T47D (cell line): ENCODE results near the gene KLHL2.

Experiments used
- DNase-seq, 2 experiments: peaks; one replicate each; pipeline versions ENCODE4 v3.0.0 to v3.0.0-alpha.2; 2011 to 2012; ENCODE audit warnings: low read depth in 1 of 2, low spot score in 1 of 2
- JUND ChIP-seq: IDR thresholded peaks from 2 replicates; pipeline ENCODE4 v1.6.1; 2012; ENCODE audit warnings: low read depth
- in situ Hi-C: cut with HindIII; loops from 2 replicates; pipeline ENCODE4 v1.10.0; 2016; ENCODE audit warnings: low sequenced_read_pairs, low pct_unique_long_range_greater_than_20kb

The KLHL2 gene

GRCh38 chr4:165345666-165346417, 138.5 kb downstream of the KLHL2 start:
- peak in 1 of 2 experiments; percentile 19 for DNase-seq
- TF ChIP-seq JUND: no peak
- in situ Hi-C loops: no loop called here

GRCh38 chr4:165347647-165348569, 140.5 kb downstream of the KLHL2 start:
- no peak for DNase-seq
- no peak for TF ChIP-seq JUND
- in situ Hi-C loops: no loop called here

- in situ Hi-C loops: no loop called here
- DNase-seq: no peak
- TF ChIP-seq JUND: no peak
These were observed 144.2 kb downstream of the KLHL2 start for GRCh38 chr4:165351359-165352130.

GRCh38 chr4:165355900-165356300, 148.5 kb downstream of the KLHL2 start:
- peak; percentile 9 to 67 for DNase-seq
- in situ Hi-C loops: no loop called here
- no peak for TF ChIP-seq JUND

GRCh38 chr4:165359506-165359905, 152.1 kb downstream of the KLHL2 start:
- in situ Hi-C loops: no loop called here
- DNase-seq: no peak
- no peak for TF ChIP-seq JUND

- DNase-seq: no peak
- in situ Hi-C loops: no loop called here
- no peak for TF ChIP-seq JUND
These were observed 152.8 kb downstream of the KLHL2 start for GRCh38 chr4:165360041-165360695.

- TF ChIP-seq JUND: no peak
- in situ Hi-C loops: no loop called here
- no peak for DNase-seq
These were observed 153.8 kb downstream of the KLHL2 start for GRCh38 chr4:165360985-165361670.

- no peak for TF ChIP-seq JUND
- no peak for DNase-seq
- in situ Hi-C loops: no loop called here
These were observed 154.4 kb downstream of the KLHL2 start for GRCh38 chr4:165361810-165362209.

GRCh38 chr4:165364452-165365080, 157.2 kb downstream of the KLHL2 start:
- DNase-seq: no peak
- in situ Hi-C loops: no loop called here
- TF ChIP-seq JUND: no peak

- no peak for DNase-seq
- no peak for TF ChIP-seq JUND
- in situ Hi-C loops: no loop called here
These were observed 159.7 kb downstream of the KLHL2 start for GRCh38 chr4:165367040-165367439.

GRCh38 chr4:165368114-165368513, 160.8 kb downstream of the KLHL2 start:
- DNase-seq: no peak
- in situ Hi-C loops: no loop called here
- no peak for TF ChIP-seq JUND
